SH-SY5Y (cell line): ENCODE measurements around the gene CTTNBP2NL.

Experiments
- GATA2 ChIP-seq: IDR thresholded peaks from 2 replicates; pipeline ENCODE4 v1.6.1; 2011; ENCODE audit warnings: mild to moderate bottlenecking, low read depth, low read length
- GATA3 ChIP-seq: IDR thresholded peaks from 2 replicates; pipeline ENCODE4 v1.6.1; 2011; ENCODE audit warnings: low read depth, mild to moderate bottlenecking, low read length, moderate library complexity

DNA sequence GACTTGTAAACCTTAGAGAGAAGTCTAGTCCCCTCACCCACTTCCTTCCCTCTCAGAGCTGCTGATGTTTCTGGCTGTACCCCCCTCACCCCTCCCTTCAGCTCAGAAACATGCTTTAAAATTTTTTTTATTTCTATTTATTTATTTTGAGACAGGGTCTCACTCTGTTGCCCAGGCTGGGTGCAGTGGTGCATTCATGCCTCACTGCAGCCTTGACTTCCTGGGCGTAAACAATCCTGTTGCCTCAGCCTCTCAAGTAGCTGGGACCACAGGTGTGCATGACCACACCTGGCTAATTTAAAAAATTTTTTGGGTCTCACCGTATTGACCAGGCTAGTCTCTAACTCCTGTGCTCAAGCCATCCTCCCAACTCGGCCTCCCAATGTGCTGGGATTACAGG, 109.9 kb downstream of the CTTNBP2NL start:
- TF ChIP-seq GATA2 (no peak), GATA3 (no peak)
